HepG2 (cell line): ENCODE measurements around the gene OTOGL.

Source experiments
- FOXK2 ChIP-seq: fragments of 450-650 bp; IDR thresholded peaks from 2 replicates; pipeline ENCODE4 v1.6.1; 2016
- IKZF4 ChIP-seq: sonication (generic); formaldehyde crosslinking; IDR thresholded peaks from 2 replicates; pipeline ENCODE4 v1.5.1; 2020; ENCODE audit warnings: borderline replicate concordance, mild to moderate bottlenecking, low read depth, missing genetic modification reagents; ENCODE audit errors: not compliant biosample characterization
- TF ChIP-seq, protein P1 (sequence below): sonication (generic); formaldehyde crosslinking; IDR thresholded peaks from 2 replicates; pipeline ENCODE4 v1.5.0; 2020; ENCODE audit warnings: mild to moderate bottlenecking, missing genetic modification reagents, moderate library complexity

DNA sequence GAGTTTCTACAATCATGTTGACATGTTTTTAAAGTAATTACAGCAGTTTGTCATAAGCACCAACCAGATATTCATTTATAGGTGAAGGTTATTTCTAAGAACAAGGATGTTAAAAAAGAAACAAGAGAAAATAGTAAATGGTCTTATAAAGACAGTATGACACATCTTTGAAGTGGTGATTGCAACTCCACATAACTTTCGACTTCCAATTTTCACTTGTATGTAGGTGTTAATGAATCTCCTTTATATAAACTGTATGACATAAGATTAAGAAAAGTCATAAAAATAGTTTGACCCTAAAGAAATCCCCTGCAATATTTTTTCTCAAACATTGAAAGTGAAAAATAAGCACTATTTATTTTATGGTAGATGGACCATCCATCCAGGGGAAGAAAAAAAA, 199.9 kb downstream of the OTOGL start:
- TF ChIP-seq FOXK2 = no peak
- no peak for TF ChIP-seq IKZF4 (CRISPR knock-in tag)
- TF ChIP-seq, protein P1, sequence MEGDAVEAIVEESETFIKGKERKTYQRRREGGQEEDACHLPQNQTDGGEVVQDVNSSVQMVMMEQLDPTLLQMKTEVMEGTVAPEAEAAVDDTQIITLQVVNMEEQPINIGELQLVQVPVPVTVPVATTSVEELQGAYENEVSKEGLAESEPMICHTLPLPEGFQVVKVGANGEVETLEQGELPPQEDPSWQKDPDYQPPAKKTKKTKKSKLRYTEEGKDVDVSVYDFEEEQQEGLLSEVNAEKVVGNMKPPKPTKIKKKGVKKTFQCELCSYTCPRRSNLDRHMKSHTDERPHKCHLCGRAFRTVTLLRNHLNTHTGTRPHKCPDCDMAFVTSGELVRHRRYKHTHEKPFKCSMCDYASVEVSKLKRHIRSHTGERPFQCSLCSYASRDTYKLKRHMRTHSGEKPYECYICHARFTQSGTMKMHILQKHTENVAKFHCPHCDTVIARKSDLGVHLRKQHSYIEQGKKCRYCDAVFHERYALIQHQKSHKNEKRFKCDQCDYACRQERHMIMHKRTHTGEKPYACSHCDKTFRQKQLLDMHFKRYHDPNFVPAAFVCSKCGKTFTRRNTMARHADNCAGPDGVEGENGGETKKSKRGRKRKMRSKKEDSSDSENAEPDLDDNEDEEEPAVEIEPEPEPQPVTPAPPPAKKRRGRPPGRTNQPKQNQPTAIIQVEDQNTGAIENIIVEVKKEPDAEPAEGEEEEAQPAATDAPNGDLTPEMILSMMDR (CRISPR knock-in tag) = no peak
